HepG2 (cell line): ENCODE results near the gene OGFOD3. TPM values are rescaled to one million over a fixed set of nuclear protein-coding genes. Genes with fewer than 3 reads are reported as not detected.
A peak's percentile ranks its signal among the peaks of the same experiment; 100 is the strongest.

Source experiments
- CENPT ChIP-seq: sonication (generic); formaldehyde crosslinking; IDR thresholded peaks from 2 replicates; pipeline ENCODE4 v1.8.0; 2022; ENCODE audit warnings: low read depth, mild to moderate bottlenecking, moderate library complexity, missing genetic modification reagents
- FOXP1 ChIP-seq, 2 experiments: fragments of 450-650 bp in 1 of 2; IDR thresholded peaks; 2 replicates each; pipeline ENCODE4 v1.6.1; 2017 to 2018; ENCODE audit warnings: antibody characterized with exemption in 1 of 2
- KAT2B ChIP-seq: fragments of 150-350 bp; IDR thresholded peaks from 2 replicates; pipeline ENCODE4 v1.6.1; 2014; ENCODE audit warnings: low read depth, low read length, borderline replicate concordance
- MEIS1 ChIP-seq: sonication (generic); formaldehyde crosslinking; IDR thresholded peaks from 2 replicates; pipeline ENCODE4 v1.9.0; 2021; ENCODE audit warnings: mild to moderate bottlenecking, missing genetic modification reagents, moderate library complexity, borderline replicate concordance
- NCOA5 ChIP-seq: sonication (generic); formaldehyde crosslinking; IDR thresholded peaks from 2 replicates; pipeline ENCODE4 v1.4.0; 2020; ENCODE audit warnings: missing genetic modification reagents
- STAT5B ChIP-seq: sonication (generic); formaldehyde crosslinking; IDR thresholded peaks from 2 replicates; pipeline ENCODE4 v1.4.0; 2020; ENCODE audit warnings: missing genetic modification reagents
- ZBTB7A ChIP-seq: sonication (generic); formaldehyde crosslinking; IDR thresholded peaks from 2 replicates; pipeline ENCODE4 v1.8.0; 2022; ENCODE audit warnings: mild to moderate bottlenecking, missing genetic modification reagents
- ZFX ChIP-seq: sonication (generic); formaldehyde crosslinking; IDR thresholded peaks from 2 replicates; pipeline ENCODE4 v1.4.0; 2020; ENCODE audit warnings: mild to moderate bottlenecking, low read depth, missing genetic modification reagents, moderate library complexity
- ZNF432 ChIP-seq: sonication (generic); formaldehyde crosslinking; IDR thresholded peaks from 2 replicates; pipeline ENCODE4 v1.5.0; 2020; ENCODE audit warnings: missing genetic modification reagents, mild to moderate bottlenecking, borderline replicate concordance
- ZNF75D ChIP-seq: sonication (generic); formaldehyde crosslinking; IDR thresholded peaks from 2 replicates; pipeline ENCODE4 v1.8.1; 2023; ENCODE audit warnings: missing genetic modification reagents, mild to moderate bottlenecking, borderline replicate concordance
- polyA plus RNA-seq, 8 experiments: library from polyadenylated mRNA; depleted of rRNA in 3 of 8; stranded (reverse) in 7 of 8; unstranded in 1 of 8; fragments of >200 nt; fragmentation: Illumina TruSeq in 4 of 8; extraction: Trizol in 4 of 8; gene quantifications; 2 replicates each; pipeline versions ENCODE4 v1.2.1 to v1.2.3, GENCODE V29; 2011 to 2016; ENCODE audit warnings: low read depth in 4 of 8, missing spikeins in 1 of 8, mixed read lengths in 1 of 8; ENCODE audit not compliant: insufficient read depth in 1 of 8
- total RNA-seq, 5 experiments: library from RNA; depleted of rRNA; stranded (reverse); fragments of >200 nt; fragmentation: Illumina TruSeq; extraction: Trizol; gene quantifications; 2 replicates each; pipeline ENCODE4 v1.2.3, GENCODE V29; 2016; ENCODE audit warnings: low read depth in 1 of 5
- TF ChIP-seq, protein P1 (sequence below): sonication (generic); formaldehyde crosslinking; IDR thresholded peaks from 2 replicates; pipeline ENCODE4 v1.5.0; 2020; ENCODE audit warnings: mild to moderate bottlenecking, missing genetic modification reagents, moderate library complexity
- TF ChIP-seq, protein P2 (sequence below): sonication (generic); formaldehyde crosslinking; IDR thresholded peaks from 2 replicates; pipeline ENCODE4 v1.9.0; 2021; ENCODE audit warnings: missing genetic modification reagents, borderline replicate concordance
- TF ChIP-seq, protein P3 (sequence below): sonication (generic); formaldehyde crosslinking; IDR thresholded peaks from 2 replicates; pipeline ENCODE4 v1.4.0; 2020; ENCODE audit warnings: missing genetic modification reagents, mild to moderate bottlenecking, borderline replicate concordance
- TF ChIP-seq, protein P4 (sequence below): fragments of 450-650 bp; IDR thresholded peaks from 2 replicates; pipeline ENCODE4 v1.6.1; 2016
- TF ChIP-seq, protein P5 (sequence below): sonication (generic); formaldehyde crosslinking; IDR thresholded peaks from 2 replicates; pipeline ENCODE4 v1.8.0; 2022; ENCODE audit warnings: mild to moderate bottlenecking, missing genetic modification reagents; ENCODE audit not compliant: insufficient replicate concordance
- TF ChIP-seq, protein P6 (sequence below): sonication (generic); formaldehyde crosslinking; IDR thresholded peaks from 2 replicates; pipeline ENCODE4 v1.8.0; 2022; ENCODE audit warnings: missing genetic modification reagents, mild to moderate bottlenecking, inconsistent platforms, borderline replicate concordance

Gene OGFOD3
- total and polyA plus RNA-seq, 2 of the 13 experiments (the other 11 are each of a cell fraction or from before 2014, with no cell fraction given), result 40.0 to 42.1 TPM

DNA sequence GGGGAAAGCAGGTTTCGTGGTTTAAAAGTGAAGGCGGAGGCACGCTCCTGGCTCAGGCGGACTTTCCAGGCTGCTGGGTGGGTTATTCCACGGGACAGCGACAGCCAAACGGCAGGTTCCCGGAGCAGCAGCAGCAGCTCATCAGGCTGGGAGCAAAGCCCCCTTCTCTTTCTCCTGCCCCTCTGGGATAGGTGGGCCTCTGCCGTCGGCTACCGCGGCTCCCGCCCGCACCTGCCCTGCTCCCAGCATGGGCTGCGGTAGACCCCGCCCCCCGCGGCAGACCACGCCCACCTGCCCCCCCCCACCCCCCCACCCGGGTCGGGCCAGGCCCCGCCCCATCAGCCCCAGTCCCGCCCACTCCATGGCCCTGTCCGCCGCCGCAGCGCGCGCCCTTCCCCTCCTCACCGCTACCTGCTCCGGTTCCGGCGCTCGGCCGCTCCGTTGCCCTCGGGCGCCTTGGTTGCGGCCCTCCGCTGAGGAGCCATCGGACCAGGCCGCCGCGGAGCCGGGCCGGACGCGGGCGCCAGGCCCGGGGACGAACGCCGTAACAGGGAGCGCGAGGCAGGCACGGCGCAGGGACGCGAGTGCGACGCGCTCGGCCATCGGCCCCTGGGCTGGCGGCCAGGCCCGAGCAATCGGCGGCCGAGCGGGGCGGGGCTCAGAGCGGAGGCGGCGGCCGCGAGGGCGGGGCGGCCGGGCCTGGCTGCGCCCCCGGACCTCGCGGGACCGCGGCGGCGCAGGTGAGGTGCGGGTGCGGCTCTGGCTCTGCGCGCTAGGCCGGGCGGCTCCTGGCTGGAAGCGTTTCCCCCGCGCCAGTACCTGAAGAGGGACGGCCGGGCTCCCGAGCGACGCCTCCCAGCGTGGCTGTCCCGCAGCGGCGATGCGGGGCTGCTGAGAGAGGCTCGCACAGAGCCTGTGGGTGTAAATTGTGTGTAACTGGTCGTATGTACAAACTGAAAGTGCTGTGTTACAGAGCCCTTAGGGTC lies at the start of gene OGFOD3, which contains the start of gene HEXD (continued):
- TF ChIP-seq ZNF432 (CRISPR knock-in tag), result no peak
- peak; percentile 47; the same call in 1 of the 2 replicates for TF ChIP-seq STAT5B (CRISPR knock-in tag)
- no peak for TF ChIP-seq NCOA5 (CRISPR knock-in tag)
- TF ChIP-seq, protein P1, sequence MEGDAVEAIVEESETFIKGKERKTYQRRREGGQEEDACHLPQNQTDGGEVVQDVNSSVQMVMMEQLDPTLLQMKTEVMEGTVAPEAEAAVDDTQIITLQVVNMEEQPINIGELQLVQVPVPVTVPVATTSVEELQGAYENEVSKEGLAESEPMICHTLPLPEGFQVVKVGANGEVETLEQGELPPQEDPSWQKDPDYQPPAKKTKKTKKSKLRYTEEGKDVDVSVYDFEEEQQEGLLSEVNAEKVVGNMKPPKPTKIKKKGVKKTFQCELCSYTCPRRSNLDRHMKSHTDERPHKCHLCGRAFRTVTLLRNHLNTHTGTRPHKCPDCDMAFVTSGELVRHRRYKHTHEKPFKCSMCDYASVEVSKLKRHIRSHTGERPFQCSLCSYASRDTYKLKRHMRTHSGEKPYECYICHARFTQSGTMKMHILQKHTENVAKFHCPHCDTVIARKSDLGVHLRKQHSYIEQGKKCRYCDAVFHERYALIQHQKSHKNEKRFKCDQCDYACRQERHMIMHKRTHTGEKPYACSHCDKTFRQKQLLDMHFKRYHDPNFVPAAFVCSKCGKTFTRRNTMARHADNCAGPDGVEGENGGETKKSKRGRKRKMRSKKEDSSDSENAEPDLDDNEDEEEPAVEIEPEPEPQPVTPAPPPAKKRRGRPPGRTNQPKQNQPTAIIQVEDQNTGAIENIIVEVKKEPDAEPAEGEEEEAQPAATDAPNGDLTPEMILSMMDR (CRISPR knock-in tag), result peak; percentile 18; the same call in 1 of the 2 replicates
- TF ChIP-seq, protein P2, sequence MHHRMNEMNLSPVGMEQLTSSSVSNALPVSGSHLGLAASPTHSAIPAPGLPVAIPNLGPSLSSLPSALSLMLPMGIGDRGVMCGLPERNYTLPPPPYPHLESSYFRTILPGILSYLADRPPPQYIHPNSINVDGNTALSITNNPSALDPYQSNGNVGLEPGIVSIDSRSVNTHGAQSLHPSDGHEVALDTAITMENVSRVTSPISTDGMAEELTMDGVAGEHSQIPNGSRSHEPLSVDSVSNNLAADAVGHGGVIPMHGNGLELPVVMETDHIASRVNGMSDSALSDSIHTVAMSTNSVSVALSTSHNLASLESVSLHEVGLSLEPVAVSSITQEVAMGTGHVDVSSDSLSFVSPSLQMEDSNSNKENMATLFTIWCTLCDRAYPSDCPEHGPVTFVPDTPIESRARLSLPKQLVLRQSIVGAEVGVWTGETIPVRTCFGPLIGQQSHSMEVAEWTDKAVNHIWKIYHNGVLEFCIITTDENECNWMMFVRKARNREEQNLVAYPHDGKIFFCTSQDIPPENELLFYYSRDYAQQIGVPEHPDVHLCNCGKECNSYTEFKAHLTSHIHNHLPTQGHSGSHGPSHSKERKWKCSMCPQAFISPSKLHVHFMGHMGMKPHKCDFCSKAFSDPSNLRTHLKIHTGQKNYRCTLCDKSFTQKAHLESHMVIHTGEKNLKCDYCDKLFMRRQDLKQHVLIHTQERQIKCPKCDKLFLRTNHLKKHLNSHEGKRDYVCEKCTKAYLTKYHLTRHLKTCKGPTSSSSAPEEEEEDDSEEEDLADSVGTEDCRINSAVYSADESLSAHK (CRISPR knock-in tag), result no peak
- TF ChIP-seq ZNF75D, result peak; percentile 81; the same call in 1 of the 2 replicates
- TF ChIP-seq ZFX (CRISPR knock-in tag), result peak; percentile 99
- TF ChIP-seq KAT2B, result no peak
- TF ChIP-seq MEIS1 (CRISPR knock-in tag), result no peak
- TF ChIP-seq FOXP1 (IDR thresholded peaks at IDR 0.05), result no peak
- TF ChIP-seq FOXP1 (CRISPR knock-in tag; IDR thresholded peaks at IDR 0.05), result no peak
- TF ChIP-seq, protein P3, sequence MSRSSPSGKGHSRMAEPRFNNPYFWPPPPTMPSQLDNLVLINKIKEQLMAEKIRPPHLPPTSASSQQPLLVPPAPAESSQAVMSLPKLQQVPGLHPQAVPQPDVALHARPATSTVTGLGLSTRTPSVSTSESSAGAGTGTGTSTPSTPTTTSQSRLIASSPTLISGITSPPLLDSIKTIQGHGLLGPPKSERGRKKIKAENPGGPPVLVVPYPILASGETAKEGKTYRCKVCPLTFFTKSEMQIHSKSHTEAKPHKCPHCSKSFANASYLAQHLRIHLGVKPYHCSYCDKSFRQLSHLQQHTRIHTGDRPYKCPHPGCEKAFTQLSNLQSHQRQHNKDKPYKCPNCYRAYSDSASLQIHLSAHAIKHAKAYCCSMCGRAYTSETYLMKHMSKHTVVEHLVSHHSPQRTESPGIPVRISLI (CRISPR knock-in tag), result no peak; the same call in 1 of the 2 replicates
- 0 out of 2 replicates have a peak, but pooled peaks have one; percentile 49 for TF ChIP-seq CENPT (CRISPR knock-in tag)
- TF ChIP-seq, protein P4, sequence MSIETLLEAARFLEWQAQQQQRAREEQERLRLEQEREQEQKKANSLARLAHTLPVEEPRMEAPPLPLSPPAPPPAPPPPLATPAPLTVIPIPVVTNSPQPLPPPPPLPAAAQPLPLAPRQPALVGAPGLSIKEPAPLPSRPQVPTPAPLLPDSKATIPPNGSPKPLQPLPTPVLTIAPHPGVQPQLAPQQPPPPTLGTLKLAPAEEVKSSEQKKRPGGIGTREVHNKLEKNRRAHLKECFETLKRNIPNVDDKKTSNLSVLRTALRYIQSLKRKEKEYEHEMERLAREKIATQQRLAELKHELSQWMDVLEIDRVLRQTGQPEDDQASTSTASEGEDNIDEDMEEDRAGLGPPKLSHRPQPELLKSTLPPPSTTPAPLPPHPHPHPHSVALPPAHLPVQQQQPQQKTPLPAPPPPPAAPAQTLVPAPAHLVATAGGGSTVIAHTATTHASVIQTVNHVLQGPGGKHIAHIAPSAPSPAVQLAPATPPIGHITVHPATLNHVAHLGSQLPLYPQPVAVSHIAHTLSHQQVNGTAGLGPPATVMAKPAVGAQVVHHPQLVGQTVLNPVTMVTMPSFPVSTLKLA, result no peak
- TF ChIP-seq ZBTB7A (CRISPR knock-in tag), result 0 out of 2 replicates have a peak, but pooled peaks have one; percentile 22
- TF ChIP-seq, protein P5, sequence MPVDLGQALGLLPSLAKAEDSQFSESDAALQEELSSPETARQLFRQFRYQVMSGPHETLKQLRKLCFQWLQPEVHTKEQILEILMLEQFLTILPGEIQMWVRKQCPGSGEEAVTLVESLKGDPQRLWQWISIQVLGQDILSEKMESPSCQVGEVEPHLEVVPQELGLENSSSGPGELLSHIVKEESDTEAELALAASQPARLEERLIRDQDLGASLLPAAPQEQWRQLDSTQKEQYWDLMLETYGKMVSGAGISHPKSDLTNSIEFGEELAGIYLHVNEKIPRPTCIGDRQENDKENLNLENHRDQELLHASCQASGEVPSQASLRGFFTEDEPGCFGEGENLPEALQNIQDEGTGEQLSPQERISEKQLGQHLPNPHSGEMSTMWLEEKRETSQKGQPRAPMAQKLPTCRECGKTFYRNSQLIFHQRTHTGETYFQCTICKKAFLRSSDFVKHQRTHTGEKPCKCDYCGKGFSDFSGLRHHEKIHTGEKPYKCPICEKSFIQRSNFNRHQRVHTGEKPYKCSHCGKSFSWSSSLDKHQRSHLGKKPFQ (CRISPR knock-in tag), result no peak
- TF ChIP-seq, protein P6, sequence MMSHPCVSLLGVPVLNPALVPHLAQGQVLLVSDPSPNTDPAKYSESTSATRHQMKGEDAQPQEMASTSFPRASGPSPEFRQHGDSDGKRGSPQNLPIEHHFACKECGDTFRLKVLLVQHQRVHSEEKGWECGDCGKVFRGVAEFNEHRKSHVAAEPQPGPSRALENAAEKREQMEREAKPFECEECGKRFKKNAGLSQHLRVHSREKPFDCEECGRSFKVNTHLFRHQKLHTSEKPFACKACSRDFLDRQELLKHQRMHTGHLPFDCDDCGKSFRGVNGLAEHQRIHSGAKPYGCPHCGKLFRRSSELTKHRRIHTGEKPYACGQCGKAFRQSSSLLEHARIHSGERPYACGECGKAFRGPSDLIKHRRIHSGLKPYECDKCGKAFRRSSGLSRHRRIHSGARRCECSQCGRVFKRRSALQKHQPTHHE (CRISPR knock-in tag), result no peak
